Sciatic nerve (tissue), 2 donors: ENCODE results near the gene NPTX2. TPM values are rescaled to one million over a fixed set of nuclear protein-coding genes. Genes with fewer than 3 reads are reported as not detected.

ENCODE experiments used
- ATAC-seq: fragments of 200-7000 bp; cut with Tn5 transposase; one replicate; pipeline ENCODE4 v1.9.1; 2020; ENCODE audit warnings: mild to moderate bottlenecking, moderate library complexity
- DNase-seq: peaks from one replicate; pipeline ENCODE4 v3.0.0-alpha.2; 2020; ENCODE audit warnings: low spot score
- intact Hi-C: fragments of 100-400 bp; cut with DNase I; formaldehyde crosslinking; loops from one replicate; pipeline ENCODE4 v1.14.2; 2022
- total RNA-seq: library from RNA; stranded (reverse); fragmentation: NEBNext Ultra II Directional; extraction: Animal tissue kit (Norgen Biotek cat#: 25700); gene quantifications from one replicate; pipeline ENCODE4 v1.2.1, GENCODE V29; 2021
- donor health status: DM: no; HTN: no; CAD: no.
- donor health status: DM: no; HTN: no; CAD: no.

The NPTX2 gene
- total RNA-seq, 1 donor from 2014 or later, result 3.8 TPM

DNA sequence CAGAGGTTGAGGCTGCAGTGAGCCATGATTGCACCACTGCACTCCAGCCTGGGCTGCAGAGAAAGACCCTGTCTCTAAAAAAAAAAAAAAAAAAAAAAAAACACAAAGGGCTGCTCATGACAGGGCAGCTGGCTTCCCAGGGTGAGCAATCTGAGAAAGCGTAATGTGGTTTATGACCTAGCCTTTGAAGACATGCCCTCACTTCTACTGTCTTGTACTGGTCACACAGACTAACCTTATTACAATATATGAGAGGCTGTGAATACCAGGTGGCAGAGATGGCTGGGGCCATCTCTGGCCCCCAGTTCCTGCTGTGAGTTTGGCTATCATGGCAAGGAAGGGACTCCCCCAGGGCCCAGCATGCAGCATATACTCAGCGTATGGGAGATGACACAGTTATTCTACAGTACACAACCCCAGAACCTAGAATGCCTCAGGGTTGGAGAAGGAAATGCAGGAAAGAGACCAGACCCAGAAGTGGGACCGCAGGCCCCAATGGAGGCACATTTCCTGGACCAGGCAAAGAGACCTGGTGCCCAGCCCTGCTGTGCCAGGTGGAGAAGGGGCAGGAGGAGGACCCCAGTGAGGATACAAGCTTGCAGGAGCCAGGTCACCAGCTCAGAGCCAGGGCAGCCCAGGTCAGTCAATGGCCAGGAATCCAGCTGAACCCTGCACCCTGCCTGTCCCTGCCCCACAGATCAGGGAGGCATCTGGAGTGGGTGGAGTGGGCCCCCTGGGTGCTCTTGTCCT lies 26.3 kb downstream of the NPTX2 start:
- DNase-seq (no peak), ATAC-seq (no peak)
- intact Hi-C loops, result no loop called here

DNA sequence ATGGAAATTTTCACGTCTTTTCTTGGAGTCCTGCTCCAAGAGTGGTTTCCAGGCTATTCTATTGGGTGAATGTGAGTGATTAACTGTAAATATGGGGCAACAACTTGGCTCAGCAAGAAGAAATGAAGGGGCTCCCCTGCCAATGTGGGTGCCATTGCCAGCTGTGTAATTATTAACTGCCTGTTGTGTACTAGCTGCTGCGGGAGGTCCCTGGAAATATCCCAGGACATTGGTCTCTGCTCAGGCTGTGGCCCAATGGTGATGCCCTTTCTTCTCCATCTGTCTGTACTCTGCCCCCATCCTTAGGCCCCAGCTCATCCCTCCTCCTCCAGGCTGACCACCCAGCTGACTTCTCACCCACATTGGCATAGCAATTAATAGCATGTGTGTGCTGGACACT lies 29.4 kb downstream of the NPTX2 start:
- ATAC-seq (no peak), DNase-seq (no peak)
- intact Hi-C loops, result no loop called here

DNA sequence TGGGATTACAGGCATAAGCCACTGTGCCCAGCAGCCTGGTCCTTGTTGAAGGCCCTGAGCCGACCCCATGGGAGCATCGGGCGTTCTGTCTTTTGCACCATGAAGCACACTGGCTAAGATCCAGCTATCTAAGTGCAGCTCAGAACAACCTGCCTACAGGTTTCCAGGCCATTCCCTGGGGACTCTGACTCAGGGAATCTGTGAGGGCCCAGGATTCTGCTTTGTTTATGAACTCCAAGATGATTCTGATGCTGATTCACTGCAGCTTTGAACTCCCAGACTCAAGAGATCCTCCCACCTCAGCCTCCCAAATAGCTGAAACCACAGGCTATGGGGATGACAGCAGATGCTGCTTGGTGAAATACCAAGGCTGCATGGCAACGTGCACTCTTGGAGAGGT lies 30.2 kb downstream of the NPTX2 start:
- no peak for ATAC-seq
- DNase-seq, result no peak
- intact Hi-C loops, result no loop called here

DNA sequence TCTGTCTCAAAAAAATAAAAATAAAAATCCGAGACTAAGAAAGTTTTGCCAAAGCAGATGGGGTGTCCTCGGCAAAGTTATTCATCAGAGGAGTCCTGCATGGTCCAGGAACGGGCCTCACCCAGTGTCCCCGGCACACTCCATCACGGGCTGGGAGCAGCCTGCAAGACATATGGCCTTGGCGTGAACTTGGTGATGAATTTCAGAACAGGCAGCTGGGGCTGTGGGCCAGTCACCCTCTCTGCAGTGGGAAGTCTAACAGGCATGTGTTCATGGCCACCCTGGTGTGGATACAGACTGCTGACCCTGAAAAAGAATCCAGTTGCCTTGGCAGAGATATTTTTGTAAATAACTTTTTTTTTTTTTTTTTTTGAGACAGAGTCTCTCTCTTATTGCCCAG lies 34.7 kb downstream of the NPTX2 start:
- DNase-seq, result no peak
- intact Hi-C loops, result no loop called here

DNA sequence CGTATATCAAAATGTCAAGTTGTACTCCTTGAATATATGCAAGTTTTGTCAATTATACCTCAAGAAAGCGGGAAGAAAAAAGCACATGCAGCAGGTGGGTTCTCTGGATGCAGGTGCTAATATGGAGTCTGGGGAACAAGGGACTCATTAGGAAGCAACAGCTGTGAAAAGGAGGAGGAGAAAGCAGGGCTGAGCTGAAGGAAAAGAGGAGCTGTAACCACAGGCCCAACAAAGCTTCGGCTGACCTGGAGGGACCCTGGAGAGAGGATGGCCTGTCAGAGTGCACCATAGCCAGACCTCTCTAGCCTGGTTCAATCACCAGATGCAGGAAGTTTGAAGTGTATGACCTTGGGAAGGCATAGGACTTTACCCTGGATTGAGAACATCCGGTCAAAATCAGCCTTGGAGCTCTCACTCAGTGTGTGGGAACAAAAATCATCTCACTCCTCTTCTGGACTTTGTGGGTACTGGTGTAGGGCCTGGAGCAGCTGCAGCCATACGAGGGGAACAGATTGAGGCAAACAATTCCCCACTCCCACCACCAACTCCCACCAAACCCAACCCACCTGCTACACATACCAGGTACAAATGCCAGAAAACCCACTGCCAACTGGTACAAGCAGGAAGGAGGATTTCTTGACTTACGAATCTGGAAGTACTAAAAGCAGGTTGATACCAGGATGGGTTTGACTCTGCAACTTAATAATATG lies 36.7 kb downstream of the NPTX2 start:
- DNase-seq (no peak), ATAC-seq (no peak)
- intact Hi-C loops, result no loop called here

More for the DNA sequence above, 34.7 kb downstream of the NPTX2 start:
- ATAC-seq, result no peak

DNA sequence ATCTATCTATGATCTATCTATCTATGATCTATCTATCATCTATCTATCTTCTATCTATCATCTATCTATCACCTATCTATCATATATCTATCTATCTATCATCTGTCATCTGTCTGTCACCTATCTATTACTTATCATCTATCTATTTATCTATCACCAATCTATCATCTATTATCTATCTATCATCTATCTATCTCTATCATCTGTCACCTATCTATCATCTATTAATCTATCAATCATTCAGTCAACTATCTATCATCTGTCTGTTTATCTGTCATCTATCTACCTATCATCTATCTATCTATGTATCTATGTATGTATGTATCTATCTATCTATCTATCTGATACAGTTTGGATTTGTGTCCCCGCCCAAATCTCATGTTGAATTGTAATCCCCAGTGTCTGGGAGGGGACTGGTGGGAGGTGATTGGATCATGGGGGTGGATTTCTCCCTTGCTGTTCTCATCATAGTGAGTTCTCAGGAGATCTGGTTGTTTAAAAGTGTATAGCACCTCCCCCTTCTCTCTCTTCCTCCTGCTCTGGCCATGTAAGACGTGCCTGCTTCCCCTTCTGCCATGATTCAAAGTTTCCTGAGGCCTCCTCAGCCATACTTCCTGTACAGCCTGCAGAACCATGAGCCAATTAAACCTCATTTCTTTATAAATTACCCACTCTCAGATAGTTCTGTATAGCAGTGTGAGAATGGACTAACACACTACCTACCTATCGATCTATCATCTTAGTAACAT lies 37.6 kb downstream of the NPTX2 start:
- ATAC-seq (no peak), DNase-seq (no peak)
- intact Hi-C loops, result no loop called here

DNA sequence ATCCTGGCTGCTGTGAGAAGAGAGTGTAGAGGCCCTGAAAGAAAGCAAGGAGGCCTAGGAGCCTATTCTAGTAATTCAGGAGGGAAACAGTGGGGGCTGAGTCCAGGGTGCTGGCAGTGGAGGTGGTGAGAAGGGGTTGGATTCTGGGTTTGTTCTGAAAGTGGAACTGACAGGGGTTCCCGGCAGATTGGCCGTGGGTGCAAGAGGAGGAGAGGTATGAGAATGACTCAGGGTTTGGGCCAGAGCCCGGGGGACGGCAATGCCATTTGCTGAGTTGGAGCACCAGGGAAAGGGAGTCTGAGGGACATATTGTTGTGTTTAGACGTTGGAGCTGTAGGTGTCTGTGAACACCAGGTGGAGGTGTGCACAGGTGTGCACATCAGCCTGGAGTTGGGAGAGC lies 38.5 kb downstream of the NPTX2 start:
- intact Hi-C loops, result no loop called here
- DNase-seq (no peak), ATAC-seq (no peak)

DNA sequence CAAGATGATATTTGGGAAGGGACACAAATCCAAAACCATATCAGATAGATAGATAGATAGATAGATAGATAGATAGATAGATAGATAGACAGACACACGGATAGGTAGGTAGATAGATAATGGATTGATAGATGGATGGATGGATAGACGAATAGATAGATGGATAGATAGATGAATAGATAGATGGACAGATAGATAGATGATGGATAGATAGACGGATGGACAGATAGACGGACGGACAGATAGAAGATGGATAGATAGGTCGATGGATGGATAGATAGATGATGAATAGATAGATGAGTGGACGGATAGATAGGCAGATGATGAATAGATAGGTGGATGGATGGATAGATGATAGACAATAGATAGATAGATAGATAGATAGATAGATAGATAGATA lies 39.8 kb downstream of the NPTX2 start:
- intact Hi-C loops, result no loop called here
- ATAC-seq (no peak), DNase-seq (no peak)

DNA sequence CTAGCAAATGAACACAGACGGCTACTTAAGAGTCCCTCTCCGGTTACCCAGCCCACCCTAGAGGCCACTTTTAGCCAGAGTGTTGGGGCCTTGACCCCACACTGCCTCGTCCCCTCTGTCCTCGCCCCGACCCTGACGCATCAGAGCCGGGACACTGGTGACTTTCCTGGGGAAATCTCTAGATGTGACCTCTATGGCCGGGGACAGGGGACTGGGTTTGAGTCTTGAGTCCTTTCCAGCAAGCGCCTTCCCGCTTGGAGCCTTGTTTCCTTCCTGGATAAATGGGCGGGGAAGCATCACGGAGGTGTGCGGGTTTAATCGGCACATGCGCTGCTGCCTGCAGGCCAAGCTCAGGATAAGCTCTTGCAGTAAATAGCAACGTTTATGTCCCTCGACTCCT lies 40.7 kb downstream of the NPTX2 start:
- no peak for ATAC-seq
- intact Hi-C loops, result no loop called here
- no peak for DNase-seq

DNA sequence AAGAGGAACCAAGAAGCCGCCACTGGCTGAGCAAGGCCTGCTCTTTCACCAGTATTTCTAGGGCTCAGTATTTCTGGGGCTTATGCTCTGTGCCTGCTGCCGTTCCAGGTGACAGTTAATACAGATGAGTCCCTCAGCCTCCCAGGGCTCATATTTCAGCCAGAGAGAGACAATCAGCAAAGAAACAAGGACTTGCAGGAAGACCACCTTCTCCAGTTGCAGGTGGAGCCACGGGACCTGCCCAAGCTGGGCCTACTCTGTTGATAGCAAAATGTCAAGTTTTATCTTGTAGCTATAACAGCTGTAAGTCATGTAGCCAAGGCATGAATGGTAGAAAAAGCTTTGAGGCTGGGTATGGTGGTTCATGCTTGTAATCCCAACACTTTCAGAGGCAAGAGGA lies 42.7 kb downstream of the NPTX2 start:
- intact Hi-C loops, result no loop called here
- ATAC-seq, result no peak
- DNase-seq, result no peak

DNA sequence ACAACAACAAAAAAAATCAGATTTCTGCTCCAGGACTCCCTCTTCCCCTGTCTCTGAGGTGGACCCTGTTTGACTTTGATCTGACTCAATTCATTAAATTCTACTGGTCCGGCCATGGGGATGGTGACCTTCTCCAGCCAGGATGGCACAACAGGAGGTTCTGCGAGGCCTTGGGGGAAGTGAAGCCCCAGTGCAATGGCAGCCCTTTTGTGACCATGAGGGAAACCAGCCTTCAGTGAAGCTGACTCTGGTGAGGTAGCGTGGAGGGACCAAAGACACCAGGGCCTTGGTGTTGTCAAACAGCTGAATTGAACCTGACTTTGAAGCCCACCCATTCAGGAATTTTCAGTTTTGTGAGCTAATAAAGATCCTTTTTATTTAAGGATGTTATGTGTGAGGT lies 44.5 kb downstream of the NPTX2 start:
- DNase-seq (no peak), ATAC-seq (no peak)
- intact Hi-C loops, result no loop called here

DNA sequence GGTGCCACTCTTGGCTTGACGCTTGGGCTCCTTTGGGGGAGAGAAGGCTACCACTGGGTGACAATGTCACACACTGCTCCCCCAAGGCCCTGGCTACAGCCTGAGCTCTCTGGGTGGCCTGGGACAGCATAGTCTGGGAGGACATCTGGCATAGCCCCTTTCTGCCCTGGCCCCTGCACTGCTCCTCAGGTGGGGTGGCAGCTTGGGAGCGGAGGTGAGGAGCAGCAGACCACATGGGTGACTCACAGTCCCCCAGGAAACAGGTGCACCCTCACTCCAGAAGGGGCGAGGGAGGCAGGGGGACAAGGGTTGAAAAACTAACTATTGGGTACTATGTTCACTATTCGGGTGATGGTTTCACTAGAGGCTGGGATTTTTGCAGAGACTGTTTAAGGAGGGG lies 45.2 kb downstream of the NPTX2 start:
- ATAC-seq, result peak; percentile 34
- DNase-seq, result no peak
- intact Hi-C loops, result no loop called here

DNA sequence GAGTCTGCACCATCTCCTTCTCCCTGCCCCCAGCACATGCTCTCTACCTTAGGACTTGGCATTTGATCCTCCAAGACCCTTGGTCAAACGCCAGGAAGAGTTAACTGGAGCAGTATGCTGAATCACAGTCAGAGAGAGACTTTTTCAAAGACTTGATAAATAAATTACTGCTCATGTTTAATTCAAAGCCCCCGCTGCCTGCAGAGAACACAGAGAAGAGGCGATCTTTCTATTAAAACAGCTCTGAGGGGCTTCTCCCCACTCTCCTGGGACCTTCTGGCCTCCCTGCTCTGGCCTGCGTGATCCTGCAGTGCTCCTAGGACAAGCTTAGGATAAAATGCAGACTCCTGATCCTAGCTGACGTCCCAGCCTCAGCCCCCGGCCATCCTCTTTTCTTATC lies 47.8 kb downstream of the NPTX2 start:
- intact Hi-C loops, result no loop called here
- DNase-seq (no peak), ATAC-seq (no peak)

DNA sequence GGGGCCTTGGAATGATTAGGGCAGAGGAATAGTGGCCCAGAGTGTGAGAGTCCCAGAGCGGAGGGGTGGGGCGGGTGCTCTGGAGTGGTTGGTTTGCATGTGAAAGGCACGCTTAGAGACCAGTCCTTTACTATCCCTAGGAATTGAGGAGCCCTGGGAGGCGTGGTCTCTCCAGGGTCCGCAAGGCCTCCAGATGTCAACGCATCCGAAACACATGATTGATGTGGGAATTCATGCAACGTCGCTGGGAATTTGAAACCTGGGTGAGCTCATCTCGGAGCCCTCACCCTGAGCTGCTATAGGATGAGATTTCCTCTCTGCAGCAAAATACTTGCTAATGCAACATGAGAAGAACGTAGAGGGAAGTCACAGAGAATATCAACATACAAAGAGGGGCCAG lies 51.2 kb downstream of the NPTX2 start:
- DNase-seq (no peak), ATAC-seq (no peak)
- intact Hi-C loops, result no loop called here

DNA sequence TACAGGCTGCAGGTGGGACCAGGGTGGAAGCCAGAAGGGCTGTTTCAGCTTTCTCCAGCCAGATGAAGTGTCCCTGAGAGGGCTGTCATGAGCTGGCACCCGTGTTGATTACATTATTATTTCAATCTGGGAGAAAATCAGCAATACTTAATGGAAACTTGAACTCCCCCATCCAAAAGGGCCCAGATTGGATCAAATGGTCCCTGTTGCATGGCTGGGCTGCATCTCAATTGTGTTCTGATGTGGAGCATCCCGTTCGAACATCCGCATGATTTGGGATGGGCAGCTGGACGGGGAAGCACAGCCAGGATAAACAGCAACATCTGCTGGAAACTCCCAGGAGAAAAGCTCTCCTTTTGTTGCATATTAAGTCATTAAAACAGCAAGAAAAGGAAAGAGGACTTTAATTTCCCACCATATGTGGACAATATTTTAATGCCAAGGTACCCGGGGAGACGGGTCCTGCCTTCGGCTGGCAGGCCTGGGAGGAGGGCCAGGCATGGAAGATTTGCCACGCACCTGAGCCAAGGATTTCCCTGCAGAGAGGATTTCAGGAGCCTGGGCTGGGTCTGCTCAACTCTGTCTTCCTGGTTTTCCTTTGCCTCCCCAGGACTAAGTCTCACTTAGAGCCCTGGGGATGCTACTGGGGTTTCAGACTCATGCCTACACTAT lies 52.4 kb downstream of the NPTX2 start:
- no peak for DNase-seq
- intact Hi-C loops, result no loop called here
- peak; percentile 88 for ATAC-seq

DNA sequence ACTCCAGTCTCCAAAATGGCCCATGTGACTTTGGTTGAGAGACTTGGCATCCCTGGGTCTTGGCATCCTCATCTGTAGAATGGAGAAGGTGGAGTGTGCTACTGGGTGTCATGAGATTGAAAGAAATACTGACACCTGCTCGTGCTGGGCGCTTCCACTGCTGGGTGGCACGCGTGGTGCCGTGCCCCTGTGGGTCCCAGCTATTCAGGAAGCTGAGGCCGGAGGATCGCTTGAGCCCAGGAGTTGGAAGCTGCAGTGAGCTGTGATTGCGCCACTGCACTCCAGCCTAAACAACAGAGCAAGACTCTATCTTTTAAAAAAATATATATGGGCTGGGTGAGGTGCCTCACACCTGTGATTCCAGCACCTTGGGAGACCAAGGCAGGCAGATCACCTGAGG lies 53.1 kb downstream of the NPTX2 start:
- ATAC-seq, result no peak
- intact Hi-C loops, result no loop called here
- no peak for DNase-seq

DNA sequence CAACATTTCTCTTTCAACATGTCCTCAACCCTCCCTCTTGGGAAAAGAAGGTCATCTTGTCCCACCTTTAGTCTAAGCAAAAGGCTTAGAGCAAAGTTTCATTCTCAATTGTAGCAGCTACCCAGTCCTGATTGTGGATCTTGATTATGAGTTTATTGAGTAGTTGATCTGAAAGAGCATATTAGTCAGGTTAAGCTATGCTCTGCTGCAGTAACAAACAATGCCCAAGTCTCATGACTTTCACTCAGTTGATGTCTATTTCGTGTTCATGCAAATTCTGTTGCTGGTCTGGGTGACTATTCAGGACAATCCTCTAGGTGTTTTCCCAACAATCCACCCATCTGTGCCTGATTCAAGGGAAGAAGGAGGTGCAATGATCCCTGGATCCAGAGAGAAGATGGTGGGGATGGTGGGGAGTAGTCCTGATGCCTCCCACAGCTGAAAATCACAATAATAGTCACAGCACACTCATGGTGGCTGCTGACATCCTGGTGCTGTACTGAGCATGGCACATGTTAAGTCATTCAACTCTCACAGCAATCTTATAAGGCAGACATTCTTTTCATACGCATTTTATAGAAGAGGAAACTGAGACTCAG lies 54.7 kb downstream of the NPTX2 start:
- no peak for DNase-seq
- ATAC-seq, result no peak
- intact Hi-C loops, result no loop called here

DNA sequence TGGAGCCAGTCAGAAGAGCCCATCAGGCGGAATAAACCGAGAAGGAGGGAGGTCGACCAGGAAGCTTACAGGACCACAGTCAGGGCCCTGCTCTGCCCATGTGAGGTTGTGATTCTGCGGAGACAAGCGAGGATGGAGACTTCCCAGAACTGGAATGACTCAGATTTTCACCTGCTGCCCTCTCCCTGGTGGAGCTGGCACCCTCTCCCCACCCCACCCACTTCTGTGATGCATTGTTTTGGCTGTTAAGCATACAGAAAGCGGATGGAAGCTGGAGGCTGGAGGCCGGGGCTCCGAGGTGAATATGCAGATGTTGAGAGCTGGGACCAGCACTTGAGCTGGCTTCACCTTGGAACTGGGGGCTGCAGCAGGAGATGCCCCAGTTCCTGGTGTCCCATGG lies 57.4 kb downstream of the NPTX2 start:
- intact Hi-C loops, result no loop called here
- ATAC-seq (no peak), DNase-seq (no peak)

DNA sequence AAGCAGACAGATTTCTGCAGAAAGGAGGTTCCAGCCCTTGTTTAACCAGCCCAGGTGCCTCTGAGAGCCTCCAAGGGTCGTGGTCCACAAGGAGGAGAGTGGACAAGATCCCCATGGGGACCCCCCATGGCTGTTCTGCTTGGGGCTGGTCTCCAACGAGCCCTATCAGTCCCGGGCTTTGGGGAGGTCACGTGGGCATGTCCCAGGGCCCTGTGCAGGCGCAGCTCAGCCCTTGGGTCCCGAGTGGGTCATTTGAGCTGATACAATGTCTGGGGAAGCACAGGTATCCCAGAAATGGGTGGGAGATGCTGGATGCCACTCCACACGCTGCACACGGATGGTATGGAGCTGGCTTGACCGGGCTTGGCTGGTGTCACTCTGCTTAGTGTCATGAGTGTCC lies 57.8 kb downstream of the NPTX2 start:
- intact Hi-C loops, result no loop called here
- DNase-seq (no peak), ATAC-seq (no peak)
